ENCODE measurements around the gene CRAMP1. TPM values are rescaled to one million over a fixed set of nuclear protein-coding genes. Genes with fewer than 3 reads are reported as not detected.

The CRAMP1 gene
- total RNA-seq, 1 experiment from 2014 or later = 9.1 TPM

DNA sequence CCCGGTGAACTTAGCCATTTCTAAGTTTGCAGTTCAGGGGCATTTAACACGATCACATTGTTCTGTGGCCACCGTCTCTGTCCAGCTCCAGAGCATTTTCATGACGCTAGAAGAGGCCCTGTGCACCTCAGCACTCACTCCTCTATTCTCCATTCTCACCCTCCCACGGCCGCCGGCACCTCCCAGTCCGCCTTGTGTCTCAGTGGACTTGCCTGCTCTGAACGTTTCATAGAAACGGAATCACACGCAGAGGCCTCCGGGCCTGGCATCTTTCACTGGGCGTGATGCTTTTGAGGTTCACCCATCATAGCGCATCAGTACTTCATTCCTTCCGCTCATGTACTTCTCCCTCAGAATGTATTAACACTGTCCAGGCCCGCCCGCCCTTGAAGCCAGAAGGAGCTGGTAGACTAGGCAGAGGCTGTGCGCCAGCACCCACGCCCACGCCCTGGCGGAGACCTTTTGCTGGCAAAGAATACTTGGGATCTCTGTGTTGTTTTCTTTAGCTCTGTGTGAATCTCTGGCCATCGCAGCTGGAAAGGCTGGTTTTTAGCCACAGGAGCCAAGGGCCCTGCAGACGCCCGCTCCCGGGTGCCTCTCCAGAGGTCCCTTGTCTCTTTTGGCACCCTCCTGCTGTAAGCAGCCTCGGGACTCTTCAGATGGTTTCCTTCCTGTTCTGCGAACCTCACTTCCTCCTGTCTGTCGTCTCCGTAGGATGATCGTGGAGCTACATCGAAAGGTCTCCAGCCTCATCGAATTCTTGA is 42.5 kb downstream of the CRAMP1 start:
- no peak for DNase-seq (ENCODE audit: extremely low read depth, low read depth)

DNA sequence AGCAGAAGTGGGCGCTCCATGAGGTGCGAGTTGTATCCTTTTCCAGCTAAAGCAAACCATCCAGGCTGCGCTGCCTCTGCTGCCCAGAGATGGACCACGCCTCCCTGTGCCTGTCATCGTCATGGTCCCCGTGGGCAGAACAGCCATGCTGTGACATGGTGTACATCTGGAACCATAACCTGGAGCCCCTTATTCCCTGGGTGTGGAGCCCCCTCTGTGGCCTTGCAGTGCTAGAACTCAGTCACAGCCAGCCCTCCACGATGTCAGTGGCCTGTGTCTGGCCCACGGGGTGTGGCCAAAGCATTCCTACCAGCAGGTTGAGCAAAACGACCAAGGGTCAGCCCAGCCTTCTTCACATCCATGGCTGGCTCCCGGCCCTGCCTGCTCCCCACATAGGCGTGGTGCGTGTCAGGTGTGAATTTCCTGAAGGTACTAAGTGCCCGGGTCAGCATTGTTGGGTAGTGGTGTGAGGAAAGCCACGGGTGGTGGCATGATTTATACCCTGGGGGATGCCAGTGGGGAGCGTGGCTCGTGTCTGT is 43.2 kb downstream of the CRAMP1 start:
- DNase-seq (ENCODE audit: extremely low read depth, low read depth) = no peak

DNA sequence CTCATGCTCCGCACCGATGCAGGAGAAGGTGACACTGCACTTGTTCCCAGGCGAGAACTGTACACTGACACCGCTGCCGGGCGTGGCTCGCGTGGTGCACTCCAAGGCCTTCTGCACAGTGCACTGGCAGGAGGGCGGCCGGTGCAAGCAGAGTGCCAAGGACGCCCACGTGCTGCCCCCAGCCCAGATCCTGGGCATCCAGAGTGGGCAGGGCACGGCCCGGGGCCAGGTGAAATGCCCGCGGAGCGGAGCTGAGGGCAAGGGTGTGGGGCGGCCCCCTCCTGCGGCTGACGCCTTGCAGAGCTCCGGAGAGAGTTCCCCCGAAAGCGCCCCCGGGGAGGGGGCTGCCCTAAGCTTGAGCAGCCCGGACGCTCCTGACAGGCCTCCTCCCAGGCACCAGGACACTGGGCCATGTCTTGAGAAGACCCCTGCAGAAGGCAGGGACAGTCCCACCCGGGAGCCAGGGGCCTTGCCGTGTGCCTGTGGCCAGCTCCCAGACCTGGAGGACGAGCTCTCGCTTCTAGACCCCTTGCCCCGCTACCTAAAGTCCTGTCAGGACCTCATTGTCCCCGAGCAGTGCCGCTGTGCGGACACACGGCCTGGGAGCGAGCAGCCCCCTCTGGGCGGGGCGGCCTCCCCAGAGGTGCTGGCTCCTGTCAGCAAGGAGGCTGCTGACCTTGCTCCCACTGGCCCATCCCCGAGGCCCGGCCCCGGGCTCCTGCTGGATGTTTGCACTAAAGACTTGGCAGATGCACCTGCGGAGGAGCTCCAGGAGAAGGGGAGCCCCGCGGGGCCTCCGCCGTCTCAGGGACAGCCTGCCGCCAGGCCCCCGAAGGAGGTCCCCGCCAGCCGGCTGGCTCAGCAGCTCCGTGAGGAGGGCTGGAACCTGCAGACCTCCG is 44.0 kb downstream of the CRAMP1 start:
- DNase-seq (ENCODE audit: extremely low read depth, low read depth) = no peak

DNA sequence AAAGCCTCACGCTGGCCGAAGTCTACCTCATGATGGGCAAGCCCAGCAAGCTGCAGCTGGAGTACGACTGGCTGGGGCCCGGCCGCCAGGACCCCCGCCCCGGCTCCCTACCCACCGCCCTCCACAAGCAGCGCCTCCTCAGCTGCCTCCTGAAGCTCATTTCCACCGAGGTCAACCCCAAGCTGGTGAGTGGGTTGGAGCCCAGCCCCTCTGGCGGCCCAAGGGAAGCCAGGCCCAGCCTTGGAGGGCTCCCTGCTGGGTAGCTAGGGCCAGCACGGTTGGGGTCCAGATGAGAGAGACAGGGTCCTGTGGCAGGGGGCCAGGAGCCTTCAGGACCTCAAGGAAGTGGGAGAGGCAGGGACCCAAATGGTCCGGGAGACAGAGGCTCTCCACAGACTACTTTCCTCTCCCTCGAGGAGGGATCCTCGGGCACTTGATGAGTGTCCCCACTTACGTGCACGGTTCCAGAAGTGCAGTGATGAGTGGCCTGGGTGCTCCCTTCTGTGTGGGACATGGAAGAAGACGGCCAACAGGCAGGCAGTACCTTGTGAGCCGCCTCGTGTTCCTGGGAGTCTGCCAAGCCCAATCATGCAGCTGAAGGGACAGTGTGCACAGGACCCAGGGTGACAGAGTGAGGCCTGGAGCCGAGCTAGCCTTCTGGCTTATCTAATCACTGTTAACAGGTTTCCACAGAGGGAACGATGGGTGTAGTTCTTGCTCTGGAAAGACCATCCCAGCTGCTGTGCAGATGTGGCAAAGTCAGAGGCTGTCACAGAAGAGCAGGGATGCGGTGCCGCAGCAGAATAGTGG is 44.9 kb downstream of the CRAMP1 start:
- DNase-seq (ENCODE audit: extremely low read depth, low read depth) = no peak

DNA sequence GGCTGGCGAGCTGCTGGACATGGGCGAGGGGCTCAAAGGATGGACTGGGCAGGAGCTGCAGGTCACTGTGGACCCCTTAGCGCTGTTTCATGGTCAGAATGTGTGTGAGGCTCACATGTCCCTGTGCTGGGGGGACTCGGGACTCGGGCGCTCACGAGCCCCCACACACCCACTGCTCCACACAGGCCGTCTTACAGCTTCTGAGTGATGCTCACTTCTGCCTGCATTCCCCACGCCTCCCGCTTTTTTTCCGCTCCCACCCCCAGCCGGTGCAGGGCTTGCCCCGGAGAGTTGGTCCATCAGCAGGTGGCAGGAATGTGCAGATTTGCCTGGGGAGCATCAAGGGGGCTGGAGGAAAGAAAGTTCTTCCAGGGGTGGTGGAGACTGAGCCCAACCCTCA is 45.7 kb downstream of the CRAMP1 start:
- no peak for DNase-seq (ENCODE audit: extremely low read depth, low read depth)

DNA sequence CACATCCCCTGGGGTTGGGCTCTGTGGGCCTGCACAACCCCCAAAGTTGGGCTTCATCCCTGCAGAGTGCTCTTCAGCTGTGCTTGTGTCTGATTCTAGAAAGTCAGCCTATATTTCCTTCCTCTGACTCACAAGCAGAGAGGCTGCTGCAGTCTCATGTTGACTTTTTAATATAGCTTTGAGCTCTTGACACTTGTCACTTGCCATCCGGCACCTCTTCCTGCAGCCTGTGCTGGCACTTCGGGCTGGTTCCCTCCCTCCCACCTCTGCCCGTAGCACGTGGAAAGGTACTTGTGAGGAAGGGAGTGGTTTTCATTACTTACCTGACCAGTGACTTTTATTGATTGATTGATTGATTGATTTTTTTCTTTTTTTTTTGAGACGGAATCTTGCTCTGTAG is 46.9 kb downstream of the CRAMP1 start:
- no peak for DNase-seq (ENCODE audit: extremely low read depth, low read depth)

DNA sequence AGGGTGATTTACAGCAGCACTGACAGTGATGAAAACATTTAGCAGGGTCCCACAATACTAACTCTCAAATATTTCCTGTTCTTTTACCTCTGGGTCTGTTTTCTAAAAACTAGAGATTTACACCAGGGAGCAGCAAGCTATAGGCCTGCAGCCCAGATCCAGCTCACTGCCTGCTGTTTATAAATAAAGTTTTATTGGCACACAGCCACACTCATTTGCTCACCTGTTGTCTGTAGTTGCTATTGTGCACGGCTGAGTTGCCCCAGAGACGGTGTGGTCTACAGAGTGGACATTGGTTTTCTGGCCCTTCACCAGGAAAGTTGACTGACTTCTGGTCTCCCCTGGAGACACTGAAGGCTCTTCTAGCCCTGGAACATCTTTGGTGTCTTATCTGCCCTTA is 49.7 kb downstream of the CRAMP1 start:
- no peak for DNase-seq (ENCODE audit: extremely low read depth, low read depth)

DNA sequence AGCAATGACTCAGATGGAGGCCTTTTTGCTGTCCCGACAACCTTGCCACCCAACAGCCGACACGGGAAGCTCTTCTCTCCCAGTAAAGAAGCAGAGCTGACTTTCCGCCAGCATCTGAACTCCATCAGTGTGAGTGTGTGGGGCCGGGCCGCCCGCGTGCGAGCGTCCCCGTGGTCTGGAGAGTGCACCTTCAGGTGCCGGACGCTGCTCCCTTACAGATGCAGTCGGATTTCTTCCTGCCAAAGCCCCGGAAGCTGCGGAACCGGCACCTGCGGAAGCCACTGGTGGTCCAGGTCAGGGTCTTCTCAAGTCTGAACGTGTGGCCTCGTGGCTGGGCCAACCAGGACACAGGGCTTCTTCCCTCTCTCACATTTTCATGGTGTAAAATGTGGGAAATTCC is 50.4 kb downstream of the CRAMP1 start:
- DNase-seq (ENCODE audit: extremely low read depth, low read depth) = no peak

DNA sequence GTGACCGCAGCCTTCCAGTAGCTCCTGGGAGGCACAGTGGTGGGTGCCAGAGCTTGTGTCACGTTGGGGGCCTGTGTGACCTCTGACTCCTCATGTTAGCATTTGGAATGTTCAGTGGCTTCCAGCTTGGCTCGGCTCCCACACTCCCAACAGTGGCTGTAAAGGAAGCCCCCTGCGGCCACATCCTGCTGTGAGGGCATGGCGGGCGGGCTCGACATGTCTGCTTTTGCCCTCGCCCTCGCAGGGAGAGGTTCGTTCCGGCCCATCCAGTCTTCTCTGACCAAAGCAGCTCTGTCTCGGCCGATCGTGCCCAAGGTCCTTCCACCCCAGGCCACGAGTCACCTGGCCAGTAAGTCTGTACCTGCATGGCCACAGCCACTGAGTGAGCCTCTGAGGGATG is 53.7 kb downstream of the CRAMP1 start:
- DNase-seq (ENCODE audit: extremely low read depth, low read depth) = no peak

DNA sequence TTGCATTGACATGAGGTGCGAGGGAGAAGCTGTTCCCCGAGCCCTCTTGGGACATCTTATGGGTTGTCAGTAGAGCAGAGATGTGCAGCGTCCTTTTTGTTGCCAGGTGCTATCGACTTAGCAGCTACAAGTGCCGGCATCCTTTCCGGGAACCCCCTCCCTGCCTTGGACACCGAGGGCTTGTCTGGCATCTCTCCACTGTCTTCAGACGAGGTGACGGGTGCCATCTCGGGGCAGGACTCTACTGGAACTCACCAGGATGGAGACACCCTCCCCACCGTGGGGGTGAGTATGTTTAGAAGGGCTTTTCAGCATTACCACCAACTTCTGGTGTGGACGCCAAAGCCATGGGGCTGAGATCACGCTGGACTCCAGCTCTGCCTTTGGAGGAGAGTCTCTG is 54.2 kb downstream of the CRAMP1 start:
- no peak for DNase-seq (ENCODE audit: extremely low read depth, low read depth)

DNA sequence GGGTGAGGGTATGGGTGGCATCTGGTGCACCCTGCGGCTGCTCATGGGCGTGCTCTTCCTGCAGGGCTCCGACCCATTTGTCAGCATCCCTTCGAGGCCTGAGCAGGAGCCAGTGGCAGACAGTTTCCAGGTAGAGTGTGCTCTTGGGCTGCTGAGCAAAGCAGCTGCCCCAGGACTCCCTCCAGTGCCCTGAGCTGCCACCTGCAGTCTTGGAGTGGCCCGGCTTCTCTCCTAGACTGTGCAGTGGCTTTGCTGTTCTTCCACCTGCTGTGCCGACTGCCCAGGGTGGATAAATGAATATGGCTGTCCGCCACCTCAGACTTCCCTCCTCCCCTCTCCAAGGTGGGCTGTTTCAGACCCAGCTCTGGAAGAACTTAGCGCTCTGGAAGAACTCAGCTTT is 55.1 kb downstream of the CRAMP1 start:
- DNase-seq (ENCODE audit: extremely low read depth, low read depth) = no peak

DNA sequence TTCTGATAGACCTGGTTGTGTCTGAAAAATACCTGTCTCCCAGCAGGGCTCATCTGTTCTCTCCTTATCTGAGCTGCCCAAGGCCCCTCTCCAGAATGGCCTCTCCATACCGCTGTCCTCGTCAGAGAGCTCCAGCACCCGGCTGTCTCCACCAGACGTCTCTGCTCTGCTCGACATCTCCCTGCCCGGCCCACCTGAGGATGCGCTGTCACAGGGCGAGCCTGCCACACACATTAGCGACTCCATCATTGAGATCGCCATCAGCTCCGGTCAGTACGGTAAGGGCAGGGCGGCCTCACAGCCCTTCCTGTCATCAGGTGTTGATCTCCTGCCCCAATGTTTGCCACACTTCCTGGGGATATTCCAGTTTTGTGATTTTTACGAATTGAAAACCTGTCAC is 55.8 kb downstream of the CRAMP1 start:
- DNase-seq (ENCODE audit: extremely low read depth, low read depth) = no peak

DNA sequence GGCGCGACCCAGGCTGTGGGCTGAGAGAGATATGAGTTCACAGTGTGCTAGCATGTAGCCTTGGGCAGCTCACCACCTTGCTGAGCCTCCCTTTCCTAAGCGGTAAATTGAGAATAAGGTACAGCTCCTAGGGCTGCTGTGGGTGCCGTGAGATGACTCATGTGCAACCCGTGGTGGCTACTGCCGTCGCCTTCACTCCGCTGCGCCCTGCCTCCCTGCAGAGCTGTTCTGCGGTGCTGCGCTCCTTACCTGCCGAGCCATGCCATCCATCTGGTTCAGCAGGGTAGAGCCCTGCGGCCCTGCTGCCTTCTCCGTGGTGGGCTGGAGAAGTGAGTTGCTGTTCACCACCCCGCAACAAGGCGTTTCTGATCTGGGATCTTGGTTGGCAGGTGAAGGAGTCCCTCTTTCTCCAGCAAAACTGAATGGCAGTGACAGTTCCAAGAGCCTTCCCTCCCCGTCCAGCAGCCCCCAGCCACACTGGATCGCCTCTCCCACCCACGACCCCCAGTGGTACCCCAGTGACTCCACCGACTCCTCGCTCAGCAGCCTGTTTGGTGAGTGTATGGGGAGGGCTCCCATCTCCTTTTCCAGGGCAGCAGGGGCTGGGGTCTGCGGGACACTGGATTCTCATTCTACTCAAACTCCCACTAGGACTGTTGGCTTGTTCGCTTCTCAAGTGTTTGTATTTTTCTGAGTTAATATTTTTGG is 56.6 kb downstream of the CRAMP1 start:
- no peak for DNase-seq (ENCODE audit: extremely low read depth, low read depth)

DNA sequence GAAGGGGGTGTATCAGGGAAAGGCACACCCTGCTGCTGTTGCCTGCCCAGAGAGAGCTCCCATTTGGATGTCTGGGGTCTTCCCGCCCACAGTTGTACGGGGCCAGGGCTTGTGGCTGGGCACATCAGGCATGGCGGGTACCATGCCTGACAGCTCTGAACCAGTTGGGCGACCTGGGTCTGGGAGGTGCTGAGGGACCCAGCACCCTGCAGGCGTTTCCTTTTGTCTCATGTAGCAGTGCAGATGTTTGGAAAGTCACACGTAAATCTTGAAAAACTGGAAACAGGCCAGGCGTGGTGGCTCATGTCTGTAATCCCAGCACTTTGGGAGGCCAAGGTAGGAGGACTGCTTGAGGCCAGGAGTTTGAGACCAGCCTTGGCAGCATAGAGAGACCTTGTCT is 57.5 kb downstream of the CRAMP1 start:
- DNase-seq (ENCODE audit: extremely low read depth, low read depth) = no peak

DNA sequence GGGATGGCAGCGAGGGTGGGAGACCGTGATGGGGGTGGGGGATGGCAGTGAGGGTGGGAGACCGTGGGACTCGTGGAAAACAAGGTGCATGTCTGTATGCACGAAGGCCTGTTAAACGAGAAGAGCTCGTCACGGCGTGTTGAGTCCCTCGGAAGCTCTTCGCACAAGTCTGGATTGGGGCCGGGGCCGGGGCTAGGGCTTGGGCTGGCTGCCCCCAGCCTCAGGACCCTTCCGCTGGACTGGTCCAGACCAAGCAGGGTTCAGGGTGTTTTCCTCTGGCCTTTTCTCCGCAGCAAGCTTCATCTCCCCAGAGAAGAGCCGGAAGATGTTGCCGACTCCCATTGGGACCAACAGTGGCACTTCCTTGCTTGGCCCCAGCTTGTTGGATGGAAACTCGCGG is 58.2 kb downstream of the CRAMP1 start:
- DNase-seq (ENCODE audit: extremely low read depth, low read depth) = no peak

DNA sequence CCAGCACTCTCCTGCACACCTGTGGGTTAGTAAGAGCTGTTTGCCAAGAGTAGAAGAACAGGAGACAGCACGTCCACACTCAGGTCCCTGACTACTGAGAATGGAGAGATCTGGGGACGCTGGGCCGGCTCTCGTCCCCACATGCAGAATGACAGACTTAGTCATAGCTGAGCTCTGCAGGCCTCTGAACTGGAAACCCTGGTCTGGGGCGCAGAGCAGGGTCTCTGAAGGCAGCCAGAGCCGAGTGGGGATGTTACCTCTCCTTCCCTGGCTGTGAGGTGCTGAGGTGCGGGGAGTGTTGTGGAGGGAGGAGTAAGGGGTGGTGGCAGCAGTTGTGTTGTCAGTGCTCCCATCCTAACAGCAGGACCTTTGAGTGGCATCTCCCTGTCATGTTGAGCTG is 58.7 kb downstream of the CRAMP1 start:
- no peak for DNase-seq (ENCODE audit: extremely low read depth, low read depth)

DNA sequence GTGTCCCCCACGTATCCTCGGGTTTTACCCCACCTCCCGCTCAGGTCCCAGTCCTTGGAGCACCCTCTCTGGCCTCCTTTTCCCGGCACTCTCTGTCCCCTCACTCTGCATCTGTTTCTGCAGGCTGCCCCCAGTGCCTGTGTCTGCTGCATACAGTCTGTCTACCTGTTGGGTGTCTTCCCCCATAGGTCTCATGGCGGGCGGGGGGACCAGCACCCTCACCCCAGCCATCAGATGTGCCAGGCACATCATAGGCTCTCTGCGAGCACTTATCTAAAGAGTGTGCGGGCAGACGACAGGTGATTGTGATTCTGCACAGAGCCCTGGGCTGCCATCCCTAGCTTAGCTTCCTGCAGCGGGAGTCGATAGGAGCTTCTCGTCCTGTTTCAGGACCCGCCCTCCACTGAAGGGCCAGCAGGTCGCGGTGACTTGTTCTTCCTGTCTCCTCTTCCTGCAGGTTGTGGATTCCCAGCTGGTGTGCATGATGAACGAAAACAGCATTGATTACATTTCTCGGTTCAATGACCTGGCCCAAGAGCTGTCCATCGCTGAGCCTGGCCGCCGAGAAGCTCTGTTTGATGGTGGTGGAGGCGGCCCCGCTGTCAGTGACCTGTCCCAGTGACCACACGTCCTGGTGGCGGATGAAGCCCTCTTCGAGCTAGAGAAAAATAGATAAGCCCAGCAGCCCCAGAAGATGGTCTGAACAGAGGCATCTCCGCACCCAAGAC is 61.4 kb downstream of the CRAMP1 start:
- no peak for DNase-seq (ENCODE audit: extremely low read depth, low read depth)

DNA sequence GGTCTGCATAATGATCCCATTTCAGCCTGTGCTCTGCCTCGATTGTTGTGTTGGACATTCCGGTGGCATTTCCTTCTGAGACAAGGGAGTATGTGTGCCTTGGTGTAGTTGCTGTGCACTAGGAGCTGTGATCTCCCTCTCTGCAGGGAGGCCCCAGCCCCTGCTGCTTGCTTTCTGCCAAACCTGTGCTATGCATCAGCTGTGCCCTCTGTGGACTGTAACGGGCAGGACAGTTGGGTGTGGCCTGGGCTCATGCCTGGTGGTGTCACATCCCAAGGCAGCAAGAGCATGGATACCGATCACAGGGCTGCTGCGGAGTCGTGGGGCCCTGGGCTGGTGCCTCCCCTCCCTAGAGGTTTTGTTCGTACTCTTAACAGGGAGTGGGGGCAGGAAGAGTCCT is 62.1 kb downstream of the CRAMP1 start:
- DNase-seq (ENCODE audit: extremely low read depth, low read depth) = no peak

DNA sequence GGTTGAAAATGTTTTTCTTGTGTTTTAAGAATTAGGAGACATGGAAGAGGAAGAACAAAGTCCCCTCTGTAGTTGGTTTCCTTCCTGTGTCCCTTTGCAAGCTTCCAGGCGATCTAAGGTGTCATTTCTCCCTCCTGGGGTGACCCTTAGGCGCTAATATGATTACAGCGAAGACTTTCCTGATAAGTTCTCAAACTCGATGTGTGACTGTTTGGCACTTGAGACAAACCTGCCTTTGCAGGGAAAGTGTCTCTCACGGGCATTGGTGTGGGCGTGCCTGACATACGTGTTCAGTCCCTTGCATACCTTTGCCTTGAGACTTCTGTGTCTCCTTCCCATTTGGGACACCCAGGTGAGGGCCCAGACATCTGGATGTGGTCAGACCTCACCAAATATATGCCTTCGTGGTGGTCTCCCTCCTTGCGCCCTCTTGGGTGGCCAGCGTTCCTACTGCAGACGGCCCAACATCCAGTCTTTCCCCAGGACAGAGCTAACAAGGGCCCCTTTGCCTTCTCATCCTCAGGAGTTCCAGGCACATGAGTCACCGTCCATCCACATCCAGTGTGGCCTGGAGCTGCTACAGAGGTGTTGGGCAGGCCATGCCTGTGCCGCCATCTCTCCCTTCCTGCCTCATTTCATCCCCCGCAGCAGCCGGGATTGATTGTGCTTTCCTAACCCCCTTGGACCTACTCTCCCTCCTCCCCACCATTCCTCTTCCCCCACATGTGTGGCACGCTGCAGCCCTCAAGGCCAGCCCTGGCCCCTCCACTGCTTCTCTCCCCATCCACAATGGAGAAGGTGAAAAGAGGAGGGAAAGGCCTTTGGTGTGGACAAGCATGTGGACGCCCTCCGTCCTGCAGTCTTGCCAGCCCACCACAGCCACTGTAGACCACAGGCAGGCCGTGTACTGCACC is 62.8 kb downstream of the CRAMP1 start:
- DNase-seq (ENCODE audit: extremely low read depth, low read depth) = no peak

Measured in NCI-H460 (cell line).